Measurements from ENCODE around the gene ACKR2.

Gene ACKR2

DNA sequence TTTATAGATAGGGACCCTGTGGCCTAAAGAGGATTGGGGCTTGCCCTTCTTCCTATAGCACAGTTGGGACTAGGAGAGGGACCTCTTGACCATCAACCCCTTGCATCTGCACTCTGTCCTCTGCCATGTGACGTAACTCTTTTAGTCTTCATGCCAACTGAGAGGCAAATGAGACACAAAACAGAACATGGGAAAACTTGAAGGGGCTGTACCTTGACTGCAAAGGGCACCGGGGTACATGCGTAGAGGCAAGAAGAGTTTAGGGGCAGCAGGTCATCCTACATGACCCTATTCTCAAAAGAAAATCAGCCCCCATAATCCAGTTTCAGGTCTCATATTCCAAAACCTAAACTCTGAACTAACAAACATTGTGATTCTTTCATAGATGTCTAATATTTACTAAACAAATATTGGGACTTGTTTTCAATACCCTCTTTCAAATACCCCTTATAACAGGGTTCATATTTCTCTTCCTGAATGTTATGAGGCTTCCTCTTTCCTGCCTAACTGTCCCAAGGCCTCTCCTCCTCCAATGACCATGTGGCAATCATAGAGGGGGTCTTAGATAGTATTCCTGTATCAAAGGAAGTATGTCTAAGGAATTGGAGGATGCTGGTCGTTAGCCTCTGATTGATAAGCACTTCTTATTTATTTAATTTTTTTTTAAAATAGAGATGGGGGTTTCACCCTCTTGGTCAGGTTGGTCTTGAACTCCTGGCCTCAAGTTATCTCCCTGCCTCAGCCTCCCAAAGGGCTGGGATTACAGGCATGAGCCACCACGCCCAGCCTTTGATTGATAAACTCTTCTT, 20.6 kb downstream of the ACKR2 start:
- DNase-seq, result no peak
- ATAC-seq, result no peak

DNA sequence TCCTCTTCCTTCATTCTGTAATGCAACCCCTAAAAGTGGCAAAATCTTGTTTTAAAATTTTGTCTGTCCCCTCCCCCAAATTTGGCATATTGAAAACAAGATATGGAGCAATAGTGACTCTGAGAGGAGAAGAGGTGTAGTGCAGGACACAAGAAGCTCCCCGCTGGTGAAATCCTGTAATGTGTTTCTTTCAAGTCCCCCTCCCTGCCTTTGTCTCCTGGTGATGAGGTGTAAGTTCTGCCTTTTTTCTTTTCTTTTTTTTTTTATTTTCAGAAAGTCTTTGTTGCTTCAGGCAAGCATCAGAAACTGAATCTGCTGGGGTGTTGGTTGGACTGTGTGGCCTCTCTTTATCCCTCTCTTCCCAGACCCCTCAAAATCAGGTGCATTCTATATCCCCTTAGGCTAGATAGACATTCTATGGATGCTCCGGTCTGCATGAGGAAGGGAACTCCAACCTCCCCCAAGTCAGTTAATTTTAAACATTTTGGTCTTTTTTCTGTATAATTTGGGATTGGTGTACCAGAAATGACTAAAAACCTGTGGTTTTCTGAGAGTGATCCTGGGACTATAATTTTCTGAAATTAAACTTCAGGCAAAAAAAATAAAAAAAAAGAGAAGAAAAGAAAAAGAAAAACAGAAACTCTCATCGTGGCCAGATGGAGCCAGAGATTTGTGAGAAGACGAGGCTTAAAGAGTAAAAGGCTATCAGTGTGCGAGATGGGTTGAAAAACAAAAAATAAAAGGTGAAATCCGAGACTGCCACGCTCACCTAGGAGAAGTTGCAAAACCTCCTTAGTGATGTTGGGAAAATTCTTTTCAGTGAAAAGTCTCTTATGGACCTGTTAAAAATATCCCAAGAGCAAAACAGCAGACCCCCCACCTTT, 21.4 kb downstream of the ACKR2 start:
- DNase-seq, result no peak
- ATAC-seq, result no peak

DNA sequence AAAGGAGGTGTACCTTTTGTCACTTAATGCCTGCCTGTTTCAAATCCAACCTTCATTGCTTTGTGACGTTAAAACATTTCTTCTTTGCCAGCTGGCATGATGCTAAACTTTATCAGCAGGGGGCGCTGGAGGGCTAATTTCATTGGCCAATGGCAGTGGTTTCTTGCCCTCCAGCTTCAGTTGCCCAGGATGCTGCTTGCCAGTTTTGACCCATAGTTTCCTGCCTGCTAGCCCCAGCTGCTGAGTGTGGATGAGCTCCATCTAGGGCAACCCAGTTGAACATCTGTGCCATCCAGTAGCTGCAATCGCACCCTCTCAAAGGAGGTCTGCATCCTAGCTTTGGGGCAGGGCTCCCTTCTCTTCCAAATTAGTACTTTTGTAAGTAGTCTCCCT, 22.1 kb downstream of the ACKR2 start:
- peak; percentile 79 for ATAC-seq
- peak; percentile 86 for DNase-seq

DNA sequence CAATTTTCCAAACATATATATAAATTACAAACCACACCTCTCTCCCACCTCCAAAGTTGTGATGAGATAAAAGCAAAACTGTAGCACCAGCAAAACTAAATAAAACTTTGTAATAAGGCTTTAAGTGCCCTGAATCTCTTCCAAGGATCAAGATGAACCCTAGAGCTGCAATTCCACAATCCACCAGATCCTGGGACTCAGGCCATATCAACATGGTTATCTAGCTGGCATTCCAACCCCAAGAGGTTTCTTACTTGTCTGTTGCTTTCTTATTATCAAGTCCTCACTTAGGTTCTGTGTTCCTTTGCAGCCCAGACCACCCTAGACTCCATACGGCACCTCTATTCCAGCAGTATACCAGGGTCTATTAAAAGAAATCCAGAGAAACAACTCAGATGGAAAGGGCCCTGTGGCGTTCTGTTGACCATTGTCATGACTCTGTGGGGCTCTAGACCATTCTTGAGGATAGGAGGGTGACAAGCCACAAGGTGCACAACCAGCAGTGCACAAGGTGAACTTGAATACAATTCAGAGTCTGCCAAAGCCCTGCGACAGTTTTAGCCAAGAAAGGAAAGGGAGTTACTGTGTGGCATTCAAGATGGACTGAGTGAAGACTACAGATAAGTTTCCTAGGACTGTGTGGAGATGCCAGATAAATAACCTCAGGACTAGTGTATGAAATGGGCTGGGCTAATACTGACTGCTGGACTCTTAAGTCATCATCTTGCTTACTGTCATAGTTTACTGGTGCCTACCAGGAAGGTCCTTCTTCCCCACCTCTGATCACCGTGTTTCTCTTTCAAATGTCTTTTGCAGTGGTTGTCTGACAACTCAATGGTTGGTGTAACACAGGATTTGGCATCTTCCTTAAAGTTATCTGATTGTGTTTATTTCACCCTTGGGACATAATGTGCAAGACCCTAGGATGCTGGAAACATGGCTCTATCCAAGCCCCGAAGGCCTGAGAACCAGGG, 27.2 kb downstream of the ACKR2 start:
- no peak for ATAC-seq
- no peak for DNase-seq

DNA sequence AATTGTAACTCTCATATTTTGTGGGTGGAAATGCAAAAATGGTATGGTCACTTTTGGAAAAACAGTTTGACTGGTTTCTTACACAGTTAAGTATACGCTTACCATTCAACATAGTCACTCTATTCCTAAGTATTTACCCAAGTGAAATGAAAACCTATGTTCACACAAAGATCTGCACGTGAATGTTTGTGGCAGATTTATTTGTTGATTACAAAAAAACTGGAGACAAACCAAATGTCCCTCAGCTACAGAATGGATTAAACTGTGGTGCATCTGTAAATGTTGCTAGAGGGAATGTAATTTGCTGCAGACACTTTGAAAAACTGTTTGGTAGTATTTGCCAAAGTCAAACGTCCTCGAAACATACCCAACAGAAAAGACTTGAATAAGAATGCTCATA, 29.3 kb downstream of the ACKR2 start:
- no peak for ATAC-seq
- no peak for DNase-seq

DNA sequence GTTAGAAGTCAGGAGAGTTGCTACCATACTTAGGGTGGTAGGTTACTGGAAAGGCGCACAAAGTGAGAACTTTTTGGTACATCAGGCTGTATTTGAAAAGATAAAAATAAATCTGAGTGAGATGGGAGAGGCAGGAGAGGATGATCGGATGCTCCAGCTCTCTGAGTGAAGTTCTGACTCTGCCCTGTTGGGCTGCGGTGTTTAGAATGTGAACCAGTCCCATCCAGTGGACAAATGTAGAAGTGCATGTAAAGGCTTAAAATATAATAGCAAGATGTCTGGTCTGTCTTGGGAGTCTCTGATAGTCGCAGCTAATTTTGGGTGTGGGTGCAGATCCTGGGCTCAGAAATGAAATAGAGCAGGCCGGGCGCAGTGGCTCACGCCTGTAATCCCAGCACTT, 30.4 kb downstream of the ACKR2 start:
- DNase-seq (peak; percentile 7), ATAC-seq (peak; percentile 83)

DNA sequence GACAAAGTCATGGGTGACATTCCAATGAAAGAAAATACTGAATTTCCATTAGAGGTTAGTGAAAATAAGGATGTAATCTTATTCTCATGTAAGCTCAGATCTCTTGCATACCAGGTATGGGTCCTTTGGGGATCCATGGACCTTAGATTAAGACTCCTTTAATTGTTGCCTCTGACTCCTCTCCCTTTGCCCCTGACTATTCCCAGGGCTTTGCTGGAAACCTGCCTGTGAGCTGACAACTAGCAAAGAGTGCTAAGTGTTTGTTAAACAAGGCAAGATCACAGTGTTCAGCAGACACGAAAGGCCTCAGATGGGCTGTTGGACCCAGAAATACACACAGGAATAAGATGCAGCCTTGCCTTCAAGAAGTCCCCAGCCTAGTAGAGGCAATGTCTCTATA, 32.1 kb downstream of the ACKR2 start:
- DNase-seq, result no peak
- no peak for ATAC-seq

DNA sequence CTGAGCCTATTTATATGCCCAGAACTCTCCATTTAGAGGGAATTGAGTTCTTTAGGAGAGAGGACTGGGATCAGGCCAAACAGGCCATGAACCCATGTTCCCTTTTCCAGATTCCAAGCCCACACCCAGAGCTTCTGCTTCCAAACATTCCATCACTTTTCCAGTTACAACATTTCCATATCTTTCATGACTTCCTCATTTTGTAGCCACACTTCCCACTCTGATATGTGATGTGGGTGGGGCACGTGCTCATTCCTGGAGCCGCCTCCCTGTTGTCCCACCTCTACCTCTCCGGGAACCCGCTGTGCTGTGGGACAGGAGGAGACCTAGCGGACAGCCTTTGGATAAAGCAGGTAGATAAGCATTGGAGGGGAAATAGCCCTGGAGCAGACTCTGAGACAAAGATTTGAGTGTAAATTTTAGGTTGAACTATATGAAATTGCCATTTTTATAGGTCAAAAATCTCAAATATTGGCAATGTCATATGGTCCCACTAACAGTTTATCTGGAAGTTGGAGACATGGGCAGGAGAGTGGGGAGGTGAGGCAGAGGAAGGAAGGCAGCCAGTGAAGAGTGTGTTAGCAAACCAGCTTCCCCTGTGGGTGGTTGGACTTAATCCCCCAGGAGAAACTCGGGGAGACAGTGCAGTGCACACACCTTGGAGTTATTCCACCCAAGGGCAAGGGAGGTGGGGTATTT, 34.6 kb downstream of the ACKR2 start:
- no peak for DNase-seq

DNA sequence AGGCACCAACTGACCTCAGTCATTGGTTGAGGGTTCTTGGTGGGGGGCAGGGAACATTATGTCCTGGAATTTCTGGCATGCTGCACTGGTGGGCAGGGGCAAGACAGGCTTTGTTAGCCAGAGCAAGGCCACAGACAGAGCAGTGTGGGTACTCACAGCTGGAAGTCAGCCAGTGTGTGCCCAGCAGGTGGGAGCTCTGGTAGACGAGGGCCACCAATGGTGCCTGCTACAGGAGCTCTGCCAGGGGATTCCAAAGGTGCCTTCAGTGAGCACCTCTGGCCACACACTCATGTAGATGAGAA, 35.1 kb downstream of the ACKR2 start:
- DNase-seq (no peak), ATAC-seq (no peak)

More for the DNA sequence above, 34.6 kb downstream of the ACKR2 start:
- no peak for ATAC-seq

DNA sequence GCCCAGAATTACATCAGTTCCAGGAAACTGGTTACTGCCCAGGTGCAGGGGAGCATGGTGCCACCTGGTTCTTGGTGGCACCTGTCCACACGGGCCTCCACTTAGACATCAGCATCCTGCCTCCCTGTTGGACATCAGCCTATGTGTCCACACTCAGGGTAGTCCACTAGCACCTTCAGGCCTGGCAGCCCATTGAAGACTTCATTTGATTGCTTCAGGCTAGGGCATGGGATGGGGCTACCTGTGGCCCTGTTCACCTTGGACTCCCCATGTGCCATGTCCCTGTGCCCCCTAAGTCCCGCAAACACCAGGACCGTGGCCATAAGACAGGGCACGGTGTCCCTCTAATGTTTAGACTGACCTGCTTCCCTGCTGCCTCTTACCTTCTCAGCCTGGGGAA, 35.6 kb downstream of the ACKR2 start:
- DNase-seq, result no peak

DNA sequence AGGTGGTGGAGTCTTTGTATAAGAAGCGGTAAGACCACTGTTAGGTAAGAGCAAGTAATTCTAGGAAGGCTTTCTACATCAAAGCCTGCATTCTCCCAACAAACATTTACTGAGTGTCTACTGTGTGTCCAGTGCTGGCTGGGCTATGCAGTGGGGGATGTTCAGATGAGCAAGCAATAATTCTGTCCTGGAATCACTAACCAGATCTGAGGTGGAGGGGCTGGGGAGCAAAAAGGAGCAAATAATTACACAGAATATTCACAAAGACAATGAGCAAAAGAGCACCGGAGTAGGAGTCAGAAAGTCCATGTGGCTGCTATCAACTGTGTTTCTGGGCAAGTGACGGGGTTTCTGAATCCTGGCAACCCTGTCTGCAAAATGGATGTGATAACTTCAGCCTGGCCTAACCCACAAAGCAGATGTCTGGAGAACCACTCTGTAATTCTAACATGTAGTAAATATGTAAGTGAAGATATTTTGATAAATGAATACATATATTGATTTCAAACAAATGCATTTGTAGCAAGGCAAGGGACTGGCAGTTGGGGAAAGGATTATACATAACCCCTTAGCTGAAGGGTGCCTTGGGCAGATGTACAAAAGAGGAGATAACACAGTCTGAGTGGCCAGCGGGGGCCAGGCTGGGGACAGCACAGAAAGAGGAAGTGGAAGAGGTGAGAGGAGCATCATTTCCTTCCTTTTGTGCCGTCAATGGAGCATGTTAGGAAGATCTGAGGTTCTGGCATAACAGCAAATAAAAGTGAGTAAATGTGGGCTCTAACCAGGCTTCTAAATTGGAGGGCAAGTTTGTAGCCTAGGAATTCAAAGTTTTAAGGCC, 37.7 kb downstream of the ACKR2 start:
- ATAC-seq, result peak; percentile 25
- DNase-seq, result peak; percentile 24

More for the DNA sequence above, 35.6 kb downstream of the ACKR2 start:
- no peak for ATAC-seq

DNA sequence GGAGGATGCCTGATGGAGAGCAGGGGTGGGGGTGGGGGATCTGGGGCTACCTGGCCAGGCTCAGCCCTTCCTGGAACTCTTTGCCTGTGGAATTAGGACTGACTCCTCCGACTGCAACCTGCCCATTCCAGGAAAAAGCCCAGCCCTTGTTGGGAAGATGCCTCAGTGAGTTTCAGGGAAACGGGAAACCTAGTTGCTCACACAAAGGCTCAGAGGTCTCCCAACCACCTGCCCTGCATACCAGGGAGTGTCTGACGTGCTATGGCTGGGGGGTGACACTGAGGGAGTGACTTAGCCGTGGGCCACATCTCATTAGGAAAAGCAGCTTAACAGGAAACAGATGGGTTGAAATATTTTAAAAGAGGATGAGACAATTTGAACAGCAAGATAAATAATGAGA, 38.5 kb downstream of the ACKR2 start:
- ATAC-seq (no peak), DNase-seq (no peak)

DNA sequence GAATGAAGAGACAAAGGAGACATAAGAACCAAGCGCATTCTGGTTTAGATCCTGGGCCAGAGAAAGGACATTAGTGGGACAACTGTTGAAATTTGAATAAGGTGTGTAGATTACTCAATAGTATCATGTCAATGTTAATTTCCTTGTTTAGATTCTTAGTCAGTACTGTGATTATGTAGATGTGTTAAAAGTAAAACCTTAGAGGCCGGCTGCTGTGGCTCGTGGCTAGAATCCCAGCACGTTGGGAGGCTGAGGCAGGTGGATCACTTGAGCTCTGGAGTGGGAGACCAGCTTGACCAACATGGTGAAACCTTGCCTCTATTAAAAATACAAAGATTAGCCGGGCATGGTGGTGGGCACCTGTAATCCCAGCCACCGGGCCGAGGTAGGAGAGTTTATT, 39.8 kb downstream of the ACKR2 start:
- ATAC-seq, result no peak
- no peak for DNase-seq

DNA sequence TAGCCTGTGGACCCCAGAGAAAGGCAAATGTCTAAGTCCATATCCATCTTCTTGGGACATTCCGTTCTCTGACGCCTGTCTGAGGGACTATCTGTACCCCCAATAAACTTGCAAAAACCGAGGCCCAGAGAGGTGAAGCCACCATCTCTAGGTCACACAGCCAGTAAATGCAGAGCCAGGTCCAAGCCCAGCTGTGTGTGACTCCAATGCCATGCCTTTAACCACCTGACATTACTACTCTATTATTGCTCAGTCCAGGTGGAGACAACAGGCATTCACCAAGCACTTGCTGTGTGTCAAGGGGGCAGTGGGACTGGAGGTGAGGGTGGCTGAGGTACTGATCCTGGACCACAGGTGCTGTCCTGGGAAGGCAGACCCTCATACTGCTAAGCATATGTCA, 41.0 kb downstream of the ACKR2 start:
- DNase-seq (no peak), ATAC-seq (no peak)

DNA sequence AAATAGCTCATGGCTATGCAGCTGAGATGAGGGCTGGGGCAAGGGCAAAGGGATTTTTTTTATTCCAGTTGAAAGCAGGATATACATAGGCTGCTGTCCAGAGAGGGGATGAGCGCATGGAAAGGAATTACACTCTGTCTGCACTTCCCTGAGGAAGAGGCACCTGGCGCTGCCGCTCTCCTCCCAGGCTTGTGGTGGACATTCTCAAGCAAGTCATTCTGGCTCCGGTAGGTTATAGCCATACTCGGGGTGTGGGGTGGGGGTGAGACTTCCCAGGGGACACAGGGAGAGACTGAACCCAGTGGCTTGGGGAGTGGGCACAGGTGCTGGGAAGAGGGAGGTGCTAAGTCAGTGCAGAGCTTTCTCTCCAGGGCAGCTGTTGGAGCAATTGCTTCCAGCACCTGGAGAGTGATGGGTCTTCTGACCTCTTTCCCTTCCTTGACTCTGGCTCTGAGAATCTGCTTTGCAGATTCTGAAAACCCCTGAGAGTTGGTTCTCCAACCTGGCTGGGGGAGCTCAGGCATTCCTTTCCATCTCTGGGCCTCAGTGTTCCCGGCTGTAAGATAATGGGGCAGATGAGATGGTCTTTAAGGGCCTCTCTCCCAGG, 42.1 kb downstream of the ACKR2 start:
- ATAC-seq, result no peak

DNA sequence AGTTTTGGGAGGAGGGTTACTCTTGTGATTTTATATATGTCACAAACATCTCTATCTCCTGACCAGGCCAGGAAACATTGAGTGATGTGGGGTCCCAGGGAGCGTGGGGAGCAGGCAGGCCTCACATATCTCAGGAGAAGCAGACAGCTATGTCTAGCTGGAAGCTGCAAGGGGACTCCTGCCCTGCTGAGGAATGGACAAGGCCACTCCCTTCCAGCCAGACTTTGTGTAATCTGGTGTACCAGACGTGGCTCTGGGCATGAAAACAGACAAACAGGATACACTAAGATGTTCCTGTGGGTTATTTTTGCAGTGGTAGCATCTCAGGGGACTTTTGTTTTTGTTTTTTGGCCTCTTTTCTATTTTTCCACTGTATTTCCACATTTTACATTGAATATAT, 43.2 kb downstream of the ACKR2 start:
- no peak for DNase-seq

More for the DNA sequence above, 42.1 kb downstream of the ACKR2 start:
- DNase-seq, result no peak

DNA sequence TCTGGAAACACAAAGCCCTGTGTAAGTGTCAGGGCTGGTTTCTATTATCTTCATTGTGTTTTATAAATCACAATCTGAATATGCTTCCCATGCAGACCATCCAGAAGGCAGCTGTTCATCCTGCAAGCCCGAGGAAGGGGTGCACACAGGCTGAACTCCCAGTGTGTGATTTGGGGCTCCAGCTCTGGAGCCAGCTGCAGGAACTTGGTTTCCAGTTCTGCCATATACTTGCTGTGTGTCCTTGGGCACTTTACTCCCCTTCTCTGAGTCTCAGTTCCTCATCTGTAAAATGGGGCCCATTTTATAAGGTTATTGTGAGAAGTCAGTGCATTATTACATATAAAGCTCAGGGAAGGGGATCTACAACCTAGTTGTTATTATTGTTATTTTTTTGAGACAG, 43.8 kb downstream of the ACKR2 start:
- ATAC-seq (no peak), DNase-seq (no peak)

More for the DNA sequence above, 43.2 kb downstream of the ACKR2 start:
- ATAC-seq, result no peak

DNA sequence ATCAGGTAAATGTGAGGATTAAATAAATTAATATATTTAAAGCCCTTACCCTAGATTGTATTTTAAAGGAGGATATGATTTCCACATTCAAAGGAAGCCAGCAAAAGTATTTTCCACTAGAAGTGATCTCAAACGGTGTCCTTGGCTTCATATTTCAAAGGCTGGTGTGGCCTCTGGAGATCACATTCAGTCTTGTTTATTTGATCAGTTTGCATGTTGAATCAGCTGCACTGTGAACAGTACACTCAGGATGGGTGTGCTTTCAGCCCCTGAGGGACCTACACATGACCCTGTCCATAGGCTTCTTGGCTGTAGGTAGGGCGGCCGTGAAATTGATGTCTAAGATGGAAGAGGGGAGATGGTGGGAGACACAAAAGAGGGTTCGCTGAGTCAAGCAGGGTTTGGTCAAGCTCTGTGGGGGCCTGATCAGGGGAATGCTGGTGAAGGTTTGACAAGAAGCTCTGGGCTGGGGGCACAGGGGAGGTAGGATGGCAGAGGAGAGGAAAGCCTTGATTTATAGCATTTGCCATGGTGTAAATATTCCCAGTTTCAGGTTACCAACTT, 44.6 kb downstream of the ACKR2 start:
- ATAC-seq, result no peak
- DNase-seq, result no peak

DNA sequence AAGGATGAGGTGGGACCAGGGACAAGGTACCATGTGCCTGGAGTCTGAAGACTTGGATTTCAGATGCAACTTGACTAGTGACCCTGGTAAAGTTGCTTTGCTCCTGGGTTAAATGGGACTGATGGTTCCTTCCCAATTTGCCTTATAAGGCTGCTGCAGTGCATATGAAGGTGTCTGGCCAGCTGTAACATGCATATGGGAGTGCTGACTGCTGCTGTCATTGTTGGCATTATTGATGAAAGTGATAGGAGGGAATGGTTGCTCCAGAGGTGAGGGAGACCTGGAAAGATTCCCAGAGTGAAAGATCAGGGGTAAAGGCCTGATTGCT, 45.9 kb downstream of the ACKR2 start:
- ATAC-seq (no peak), DNase-seq (no peak)

Measured in stimulated activated naive CD8-positive, alpha-beta T cell treated with anti-CD3 and anti-CD28 coated beads, Interleukin-15, Interleukin-2, amounts not matched to agents 100 U/mL and 50 U/mL, for 24 hours (primary cell).